Fibroblast of the aortic adventitia (primary cell): Measurements from ENCODE around the gene CRABP2. TPM values are rescaled to one million over a fixed set of nuclear protein-coding genes. Genes with fewer than 3 reads are reported as not detected.

Experiments used
- DNase-seq: peaks from one replicate; pipeline ENCODE4 v3.0.0-alpha.2; 2010; ENCODE audit warnings: low read depth
- H3K4me3 ChIP-seq: 2 replicates; pipeline ENCODE4 v1.5.1; 2011; ENCODE audit warnings: low read depth, mild to moderate bottlenecking, control low read depth, low read length, moderate library complexity
- total RNA-seq: library from RNA; depleted of rRNA; stranded (reverse); fragments of >200 nt; gene quantifications from 2 replicates; pipeline ENCODE4 v1.2.3, GENCODE V29; 2012; ENCODE audit warnings: low replicate concordance
- TF ChIP-seq, protein P1 (sequence below): IDR thresholded peaks from 2 replicates; pipeline ENCODE4 v1.5.1; 2011; ENCODE audit warnings: mild to moderate bottlenecking, low read length, control low read depth, inconsistent platforms; ENCODE audit not compliant: insufficient read depth

The CRABP2 gene
- total RNA-seq, 1 donor, result 62.7 TPM

DNA sequence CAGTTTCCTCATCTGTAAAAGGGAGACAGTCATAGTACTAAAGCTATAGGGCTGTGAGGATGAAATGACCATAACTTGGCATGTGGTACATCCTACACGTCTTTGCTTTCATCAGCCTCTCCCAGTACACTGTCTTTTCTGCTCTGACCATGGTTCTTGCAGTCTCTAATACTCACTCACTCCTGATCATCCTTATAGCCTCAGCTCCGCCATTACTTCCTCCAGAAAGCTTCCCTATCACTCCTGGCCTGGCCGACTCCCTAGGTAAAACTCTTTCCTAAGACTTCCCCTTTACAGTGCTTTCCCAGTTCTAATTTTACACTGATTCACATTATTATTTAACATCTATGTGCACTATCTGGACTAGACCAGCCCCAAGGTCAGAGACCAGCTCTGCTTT, 40.5 kb upstream of the CRABP2 start:
- TF ChIP-seq, protein P1, sequence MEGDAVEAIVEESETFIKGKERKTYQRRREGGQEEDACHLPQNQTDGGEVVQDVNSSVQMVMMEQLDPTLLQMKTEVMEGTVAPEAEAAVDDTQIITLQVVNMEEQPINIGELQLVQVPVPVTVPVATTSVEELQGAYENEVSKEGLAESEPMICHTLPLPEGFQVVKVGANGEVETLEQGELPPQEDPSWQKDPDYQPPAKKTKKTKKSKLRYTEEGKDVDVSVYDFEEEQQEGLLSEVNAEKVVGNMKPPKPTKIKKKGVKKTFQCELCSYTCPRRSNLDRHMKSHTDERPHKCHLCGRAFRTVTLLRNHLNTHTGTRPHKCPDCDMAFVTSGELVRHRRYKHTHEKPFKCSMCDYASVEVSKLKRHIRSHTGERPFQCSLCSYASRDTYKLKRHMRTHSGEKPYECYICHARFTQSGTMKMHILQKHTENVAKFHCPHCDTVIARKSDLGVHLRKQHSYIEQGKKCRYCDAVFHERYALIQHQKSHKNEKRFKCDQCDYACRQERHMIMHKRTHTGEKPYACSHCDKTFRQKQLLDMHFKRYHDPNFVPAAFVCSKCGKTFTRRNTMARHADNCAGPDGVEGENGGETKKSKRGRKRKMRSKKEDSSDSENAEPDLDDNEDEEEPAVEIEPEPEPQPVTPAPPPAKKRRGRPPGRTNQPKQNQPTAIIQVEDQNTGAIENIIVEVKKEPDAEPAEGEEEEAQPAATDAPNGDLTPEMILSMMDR, result no peak
- no peak overlapping the region for H3K4me3 ChIP-seq
- no peak for DNase-seq

DNA sequence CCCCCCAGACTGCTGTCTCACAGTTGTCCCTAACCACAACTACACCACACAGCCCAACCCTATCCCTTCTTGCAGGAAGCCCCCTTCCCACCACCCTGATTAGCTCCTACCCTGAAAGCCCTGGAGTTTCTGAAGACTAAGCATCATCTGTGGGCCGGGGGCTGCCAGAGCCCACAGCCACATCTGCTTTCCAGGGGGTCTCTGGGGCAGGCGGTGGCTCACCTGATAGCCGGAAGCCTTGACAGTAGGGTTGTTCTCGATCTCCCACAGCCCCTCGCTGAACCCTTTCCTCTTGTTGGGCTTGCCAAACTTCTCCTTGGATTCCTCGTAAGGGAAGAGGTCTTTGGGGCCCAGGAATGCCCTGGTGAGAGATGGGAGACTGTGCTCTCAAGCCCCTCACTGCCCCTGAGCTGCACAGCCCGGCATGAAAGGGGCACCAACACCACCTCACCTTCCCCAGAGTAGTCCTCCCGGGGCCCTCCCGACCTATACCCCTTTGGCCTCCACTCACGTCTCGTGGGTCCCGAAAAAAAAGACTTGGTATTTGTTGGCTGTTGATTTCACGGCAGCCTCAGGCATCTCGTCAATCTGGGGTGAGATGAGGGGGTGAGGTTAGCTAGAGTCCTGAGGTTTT, 39.5 kb upstream of the CRABP2 start:
- no peak overlapping the region for H3K4me3 ChIP-seq
- no peak for DNase-seq
- TF ChIP-seq, protein P1, result no peak

DNA sequence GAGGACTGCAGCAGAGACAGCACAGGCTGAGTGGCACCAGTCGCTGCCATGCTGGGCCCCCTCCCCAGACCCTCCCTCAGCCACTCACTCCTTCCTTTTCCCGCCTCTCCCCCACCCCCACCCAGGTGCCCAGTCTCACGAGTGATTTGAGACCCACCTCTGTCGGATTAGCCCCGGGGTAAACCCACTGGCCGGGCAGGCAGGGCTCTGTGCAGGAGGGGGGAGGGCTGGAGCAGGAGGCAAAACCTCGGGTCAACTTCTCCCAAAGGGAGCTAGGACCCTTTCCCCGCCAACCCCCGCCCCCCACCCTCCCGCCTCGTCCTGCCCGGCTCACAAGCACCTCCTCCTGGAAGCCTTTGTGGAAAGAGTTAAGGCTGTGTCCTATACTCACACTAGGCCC, 39.0 kb upstream of the CRABP2 start:
- TF ChIP-seq, protein P1, result no peak
- DNase-seq, result no peak

DNA sequence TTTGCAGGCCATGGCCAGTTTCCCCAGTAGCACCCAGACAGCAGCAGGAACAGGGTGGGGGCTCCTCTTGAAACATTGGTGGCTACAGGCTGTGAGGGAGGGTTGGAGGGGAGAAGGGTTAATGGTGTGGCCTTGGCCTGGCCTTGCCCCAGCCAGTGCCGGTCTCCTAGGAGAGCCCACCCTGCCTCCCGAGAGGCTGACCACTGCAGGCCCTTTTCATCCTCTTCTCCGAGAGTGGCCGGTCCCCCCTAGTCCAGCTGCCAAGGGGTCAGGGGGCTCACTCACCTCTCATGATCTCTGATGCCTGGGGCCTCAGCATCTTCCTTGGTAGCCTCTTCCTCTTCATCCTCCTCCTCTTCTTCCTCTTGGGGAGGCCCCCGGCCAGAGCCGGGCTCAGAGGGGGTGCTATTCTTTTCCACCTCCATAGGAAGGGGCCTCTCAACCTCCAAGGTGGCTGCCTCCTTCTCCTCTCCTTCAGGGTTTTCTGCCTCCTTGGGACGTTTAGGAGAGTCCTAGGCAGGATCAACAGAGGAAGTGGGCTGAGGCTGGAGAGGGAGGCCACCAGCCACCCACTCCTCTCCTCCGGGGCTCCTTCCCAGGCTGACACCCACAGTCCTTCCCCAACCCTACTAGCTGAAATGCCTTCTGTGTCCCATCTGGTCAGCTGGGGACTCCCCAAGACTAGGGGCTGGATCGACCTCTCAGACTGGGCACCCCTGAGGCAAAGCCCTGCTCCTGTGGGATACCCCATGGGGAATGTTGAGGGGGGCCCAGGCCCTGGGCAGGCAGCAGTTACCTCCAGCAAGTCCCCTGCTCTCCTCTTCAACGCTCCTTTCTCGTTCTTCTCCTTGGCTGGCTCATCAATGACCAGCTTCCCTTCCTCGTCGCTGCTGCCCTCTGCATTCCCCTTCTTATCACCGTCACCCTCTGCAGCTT, 38.3 kb upstream of the CRABP2 start:
- DNase-seq, result no peak
- TF ChIP-seq, protein P1, result no peak
- H3K4me3 ChIP-seq, result no peak overlapping the region

More for the DNA sequence above, 39.0 kb upstream of the CRABP2 start:
- no peak overlapping the region for H3K4me3 ChIP-seq

DNA sequence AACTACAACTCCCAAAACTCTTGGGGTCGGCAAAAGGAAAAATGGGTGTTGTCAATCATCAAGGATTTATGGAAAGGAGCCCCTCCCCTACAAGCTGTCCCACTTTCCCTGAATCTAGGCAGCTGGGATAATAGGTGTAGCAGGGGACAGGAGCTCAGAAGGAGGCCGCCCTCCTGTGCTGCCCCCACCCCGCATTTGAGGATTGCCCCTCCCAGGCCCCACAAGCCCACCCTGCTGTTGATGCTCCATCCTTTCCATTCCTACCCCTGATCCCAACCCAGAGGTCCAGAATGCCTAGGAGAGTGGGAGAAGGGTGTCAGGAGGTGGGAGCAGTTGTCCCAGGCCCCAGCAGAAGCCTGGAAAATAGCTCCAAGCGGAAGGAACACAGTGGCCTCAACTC, 37.4 kb upstream of the CRABP2 start:
- no peak for DNase-seq
- TF ChIP-seq, protein P1, result no peak
- no peak overlapping the region for H3K4me3 ChIP-seq

DNA sequence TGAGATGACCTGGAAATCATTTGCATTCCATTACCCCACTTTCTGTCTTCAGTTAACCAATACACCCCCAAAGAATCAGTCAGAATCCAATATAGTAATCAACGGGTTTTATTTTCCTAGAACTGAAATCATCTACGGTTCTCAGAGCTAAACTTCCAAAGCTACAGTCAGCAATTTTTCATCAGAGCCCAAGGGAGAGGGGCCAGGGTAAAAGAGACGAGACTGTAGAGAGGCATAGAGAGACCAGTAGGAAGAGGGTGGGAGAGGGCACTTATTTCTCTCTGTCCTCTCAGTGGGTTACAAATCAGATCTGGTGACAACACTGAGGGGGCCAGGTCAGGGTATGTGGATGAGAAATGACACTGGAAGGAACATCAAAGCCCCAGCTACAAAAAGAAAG, 36.6 kb upstream of the CRABP2 start:
- H3K4me3 ChIP-seq, result no peak overlapping the region
- TF ChIP-seq, protein P1, result no peak
- no peak for DNase-seq
